Caco-2 (cell line): Measurements from ENCODE around the gene CXCL5. TPM values are rescaled to one million over a fixed set of nuclear protein-coding genes. Genes with fewer than 3 reads are reported as not detected.
A peak's percentile ranks its signal among the peaks of the same experiment; 100 is the strongest.

Experiments used
- Bru-seq: library from RNA; stranded (reverse); fragments of 400-500 nt; gene quantifications from one replicate; lab custom pipeline; 2021; lab: Mats Ljungman, UMichigan
- BruChase-seq, 2 experiments: library from RNA; stranded (reverse); fragments of 400-500 nt; gene quantifications; one replicate each; lab custom pipeline; 2021; lab: Mats Ljungman, UMichigan
- BruUV-seq: library from RNA; stranded (reverse); fragments of 400-500 nt; replicated peaks from 2 replicates; lab custom pipeline; 2021; lab: Mats Ljungman, UMichigan
- CTCF ChIA-PET: fragments of 300-600 bp; sonication (Branson Sonifier 250); formaldehyde crosslinking; loops from one replicate; lab custom pipeline; 2022; ENCODE audit warnings: antibody characterized with exemption; lab: Charles Lee
- POLR2A ChIA-PET: fragments of 300-600 bp; sonication (Branson Sonifier 250); formaldehyde crosslinking; loops from one replicate; lab custom pipeline; 2022; ENCODE audit warnings: antibody characterized with exemption; lab: Charles Lee
- DNase-seq, 2 experiments: peaks; one replicate each; pipeline versions ENCODE4 v3.0.0 to v3.0.0-alpha.2; 2020 to 2022
- H3K27me3 ChIP-seq: replicated peaks from 2 replicates; pipeline ENCODE4 v1.6.0; 2011; ENCODE audit warnings: low read length; ENCODE audit not compliant: control insufficient read depth, insufficient read depth
- H3K36me3 ChIP-seq: 2 replicates; pipeline ENCODE4 v1.5.1; 2011; ENCODE audit warnings: low read length; ENCODE audit not compliant: control insufficient read depth, insufficient read depth
- H3K4me1 ChIP-seq: fragments of 250-450 bp; sonication (Bioruptor Pico); 2 replicates; pipeline ENCODE4 v1.5.1; 2020; ENCODE audit warnings: mild to moderate bottlenecking
- H3K4me3 ChIP-seq: 2 replicates; pipeline ENCODE4 v1.5.1; 2011; ENCODE audit warnings: low read depth, mild to moderate bottlenecking, control low read depth, low read length
- H3K9me3 ChIP-seq: fragments of 250-450 bp; sonication (Bioruptor Pico); 2 replicates; pipeline ENCODE4 v1.5.1; 2020; ENCODE audit warnings: mild to moderate bottlenecking, moderate library complexity
- H3K27ac Mint-ChIP-seq: one replicate; pipeline ENCODE4 v1.8.0; 2022; ENCODE audit warnings: mixed read lengths; ENCODE audit not compliant: unreplicated experiment
- H3K27me3 Mint-ChIP-seq: one replicate; pipeline ENCODE4 v1.8.0; 2022; ENCODE audit warnings: mixed read lengths; ENCODE audit not compliant: insufficient read depth, unreplicated experiment
- H3K36me3 Mint-ChIP-seq: one replicate; pipeline ENCODE4 v1.8.0; 2022; ENCODE audit warnings: mild to moderate bottlenecking, mixed read lengths; ENCODE audit not compliant: insufficient read depth, unreplicated experiment
- H3K4me1 Mint-ChIP-seq: one replicate; pipeline ENCODE4 v1.8.0; 2022; ENCODE audit warnings: low read depth, mixed read lengths; ENCODE audit not compliant: unreplicated experiment
- H3K4me3 Mint-ChIP-seq: one replicate; pipeline ENCODE4 v1.8.0; 2022; ENCODE audit warnings: mild to moderate bottlenecking, moderate library complexity, mixed read lengths; ENCODE audit not compliant: unreplicated experiment
- H3K9me3 Mint-ChIP-seq: one replicate; pipeline ENCODE4 v1.8.0; 2022; ENCODE audit warnings: mixed read lengths; ENCODE audit not compliant: unreplicated experiment
- CTCF ChIP-seq, 2 experiments: fragments of 200-600 bp in 1 of 2; IDR thresholded peaks; 1 replicate in 1 of 2; 2 replicates in 1 of 2; pipeline versions ENCODE4 v1.5.1 to v1.8.0; 2011 to 2022; ENCODE audit warnings: antibody characterized with exemption in 1 of 2, control low read depth in 1 of 2, inconsistent platforms in 1 of 2, low read depth in 1 of 2, low read length in 1 of 2, mild to moderate bottlenecking in 1 of 2, moderate library complexity in 1 of 2; ENCODE audit not compliant: insufficient read depth in 1 of 2, severe bottlenecking in 1 of 2, unreplicated experiment in 1 of 2
- intact Hi-C: fragments of 100-400 bp; cut with micrococcal nuclease; formaldehyde crosslinking; loops from one replicate; pipeline ENCODE4 v1.10.0; 2022; ENCODE audit not compliant: unreplicated experiment
- long read RNA-seq: library from polyadenylated mRNA; stranded (forward); transcript quantifications from one replicate; pipeline ENCODE4 v2.0.0, GENCODE V29; 2022
- total RNA-seq: library from RNA; stranded (reverse); gene quantifications from 2 replicates; pipeline ENCODE4 v1.2.3, GENCODE V29; 2022

The CXCL5 gene
- total RNA-seq (0.21 TPM in 1 of 2 replicates, not detected in the other), Bru-seq, nascent RNA (not detected), BruChase-seq, experiment 1, labeled RNA remaining after a 2-hour chase (percentile 15 among the genes with signal in this experiment), BruChase-seq, experiment 2, labeled RNA remaining after a 6-hour chase (percentile 31 among the genes with signal in this experiment)
- long read RNA-seq: 0 reads

GRCh38 chr4:73998040-73999011 is at the start of gene CXCL5:
TSS of gene CXCL5 (minus strand) at chr4:73998677. CDS start at chr4:73998581, 96 bp downstream.
- no peak for DNase-seq
- no peak within 1 kb of the TSS for H3K4me3 ChIP-seq
- intact Hi-C loops: no loop called here
- H3K9me3 Mint-ChIP-seq: no peaks in the 10 kb centered on the region
- TF ChIP-seq CTCF (IDR thresholded peaks at IDR 0.05; ENCODE audit: insufficient read depth in 1 of 2, low read depth in 1 of 2, low read length in 1 of 2, severe bottlenecking in 1 of 2, unreplicated experiment in 1 of 2): no peak
- no peaks in the 10 kb centered on the region for H3K4me1 Mint-ChIP-seq
- no peaks in the 10 kb centered on the region for H3K9me3 ChIP-seq
- H3K36me3 ChIP-seq: no peaks in the 10 kb centered on the region
- H3K27me3 Mint-ChIP-seq: no peaks in the 10 kb centered on the region
- H3K36me3 Mint-ChIP-seq: no peaks in the 10 kb centered on the region
- H3K27ac Mint-ChIP-seq: no peak within 1 kb of the TSS
- H3K27me3 ChIP-seq: no peaks in the 10 kb centered on the region
- H3K4me3 Mint-ChIP-seq: no peak within 1 kb of the TSS
- BruUV-seq: no TSS peak
- peaks cover 7% of the 10 kb centered on the region for H3K4me1 ChIP-seq
- ChIA-PET CTCF (no interaction called here), POLR2A (no interaction called here)

GRCh38 chr4:74047152-74047551 is 48.7 kb upstream of the CXCL5 start:
- H3K27me3 ChIP-seq: no peaks in the 10 kb centered on the region
- CTCF ChIA-PET: no interaction called here
- no peaks in the 10 kb centered on the region for H3K36me3 Mint-ChIP-seq
- H3K4me1 ChIP-seq: no peaks in the 10 kb centered on the region
- DNase-seq: no peak
- H3K9me3 Mint-ChIP-seq: no peaks in the 10 kb centered on the region
- no peak overlapping the region for H3K4me3 ChIP-seq
- POLR2A ChIA-PET: no interaction called here
- H3K9me3 ChIP-seq: no peaks in the 10 kb centered on the region
- H3K27me3 Mint-ChIP-seq: no peaks in the 10 kb centered on the region
- intact Hi-C loops: no loop called here
- H3K27ac Mint-ChIP-seq: no peak overlapping the region
- H3K36me3 ChIP-seq: no peaks in the 10 kb centered on the region
- no peak overlapping the region for H3K4me3 Mint-ChIP-seq
- no TSS peak for BruUV-seq
- TF ChIP-seq CTCF (IDR thresholded peaks at IDR 0.05; ENCODE audit: insufficient read depth in 1 of 2, low read depth in 1 of 2, low read length in 1 of 2, severe bottlenecking in 1 of 2, unreplicated experiment in 1 of 2): no peak
- no peaks in the 10 kb centered on the region for H3K4me1 Mint-ChIP-seq

- ChIA-PET CTCF (no interaction called here), POLR2A (no interaction called here)
- Histone ChIP-seq H3K27me3 (no peaks in the 10 kb centered on the region), H3K4me1 (no peaks in the 10 kb centered on the region), H3K9me3 (no peaks in the 10 kb centered on the region), H3K4me3 (no peak overlapping the region), H3K36me3 (no peaks in the 10 kb centered on the region)
- Mint-ChIP-seq H3K36me3 (no peaks in the 10 kb centered on the region), H3K27me3 (no peaks in the 10 kb centered on the region), H3K27ac (no peak overlapping the region), H3K4me3 (no peak overlapping the region), H3K9me3 (no peaks in the 10 kb centered on the region), H3K4me1 (peaks cover 7% of the 10 kb centered on the region)
- no TSS peak for BruUV-seq
- intact Hi-C loops: no loop called here
- no peak for TF ChIP-seq CTCF (IDR thresholded peaks at IDR 0.05; ENCODE audit: insufficient read depth in 1 of 2, low read depth in 1 of 2, low read length in 1 of 2, severe bottlenecking in 1 of 2, unreplicated experiment in 1 of 2)
- DNase-seq: no peak
Observed at GRCh38 chr4:74045772-74046171, 47.3 kb upstream of the CXCL5 start.
